H1 (cell line): Measurements from ENCODE around the gene DPM3. TPM values are rescaled to one million over a fixed set of nuclear protein-coding genes. Genes with fewer than 3 reads are reported as not detected.

Source experiments
- CTCF ChIA-PET: fragments of 300-600 bp; sonication (Branson Sonifier 250); formaldehyde crosslinking; loops from one replicate; lab custom pipeline; 2021; ENCODE audit not compliant: partially characterized antibody; lab: Charles Lee
- POLR2A ChIA-PET: fragments of 300-600 bp; sonication (Branson Sonifier 250); formaldehyde crosslinking; loops from one replicate; lab custom pipeline; 2021; ENCODE audit warnings: inconsistent platforms; ENCODE audit not compliant: partially characterized antibody; lab: Charles Lee
- DNase-seq, 2 experiments: peaks; one replicate each; pipeline versions ENCODE4 v3.0.0 to v3.0.0-alpha.2; 2010 to 2022; ENCODE audit warnings: low spot score in 2 of 2, low read depth in 1 of 2, mixed read lengths in 1 of 2
- FAIRE-seq: peaks from 2 replicates; lab custom pipeline; 2011; peaks lifted over from hg19 to GRCh38; lab: Jason Lieb, UNC
- H2AFZ ChIP-seq: 2 replicates; pipeline ENCODE4 v1.8.1; 2012; ENCODE audit warnings: low read length, inconsistent platforms
- H2AK5ac ChIP-seq: 2 replicates; pipeline ENCODE4 v1.6.1; 2013; ENCODE audit warnings: low read depth, low read length
- H2BK120ac ChIP-seq: replicated peaks from 2 replicates; pipeline ENCODE3; 2013; ENCODE audit warnings: low read depth, low read length, inconsistent platforms
- H2BK12ac ChIP-seq: 2 replicates; pipeline ENCODE4 v1.6.1; 2013; ENCODE audit warnings: low read depth, low read length
- H2BK15ac ChIP-seq: 2 replicates; pipeline ENCODE4 v1.6.1; 2013; ENCODE audit warnings: low read length
- H2BK20ac ChIP-seq: 2 replicates; pipeline ENCODE4 v1.6.1; 2013; ENCODE audit warnings: low read length
- H2BK5ac ChIP-seq: 2 replicates; pipeline ENCODE4 v1.6.1; 2013; ENCODE audit warnings: low read depth, low read length
- H3K14ac ChIP-seq: 2 replicates; pipeline ENCODE4 v1.6.1; 2013; ENCODE audit warnings: inconsistent platforms; ENCODE audit not compliant: insufficient read length
- H3K18ac ChIP-seq: 2 replicates; pipeline ENCODE4 v1.6.1; 2013; ENCODE audit warnings: low read length; ENCODE audit errors: extremely low read depth
- H3K23ac ChIP-seq: 2 replicates; pipeline ENCODE4 v1.6.1; 2013; ENCODE audit warnings: inconsistent platforms; ENCODE audit not compliant: insufficient read length
- H3K23me2 ChIP-seq: 2 replicates; pipeline ENCODE4 v1.6.1; 2013; ENCODE audit warnings: low read depth, low read length
- H3K27ac ChIP-seq: 2 replicates; pipeline ENCODE4 v1.6.1; 2011; ENCODE audit warnings: low read depth, low read length, inconsistent platforms
- H3K27me3 ChIP-seq, 4 experiments: replicated peaks in 1 of 4; 1 replicate in 1 of 4; 2 replicates in 3 of 4; pipeline versions ENCODE4 v1.6.1 to v1.8.1; 2011 to 2013; ENCODE audit warnings: low read length in 3 of 4, mild to moderate bottlenecking in 3 of 4, inconsistent platforms in 2 of 4, mixed read lengths in 2 of 4, moderate library complexity in 1 of 4; ENCODE audit not compliant: control insufficient read depth in 3 of 4, insufficient read depth in 3 of 4; ENCODE audit errors: extremely low read depth in 1 of 4
- H3K36me3 ChIP-seq, 4 experiments: 2 replicates each; pipeline versions ENCODE4 v1.6.1 to v1.8.1; 2011 to 2013; ENCODE audit warnings: mild to moderate bottlenecking in 4 of 4, low read length in 3 of 4, moderate library complexity in 2 of 4, control low read depth in 1 of 4, inconsistent platforms in 1 of 4; ENCODE audit not compliant: insufficient read depth in 4 of 4, control insufficient read depth in 2 of 4
- H3K4ac ChIP-seq: replicated peaks from 2 replicates; pipeline ENCODE3; 2013; ENCODE audit warnings: low read length, low read depth, mixed read lengths, inconsistent platforms; ENCODE audit not compliant: insufficient read length
- H3K4me1 ChIP-seq, 4 experiments: replicated peaks in 1 of 4; 1 replicate in 1 of 4; 2 replicates in 3 of 4; pipeline versions ENCODE4 v1.6.1 to v1.8.1; 2011 to 2013; ENCODE audit warnings: low read length in 3 of 4, inconsistent platforms in 2 of 4, mixed read lengths in 1 of 4; ENCODE audit not compliant: insufficient read depth in 4 of 4, control insufficient read depth in 3 of 4
- H3K4me2 ChIP-seq, 2 experiments: 2 replicates each; pipeline versions ENCODE4 v1.6.1 to v1.8.1; 2011 to 2013; ENCODE audit warnings: low read depth in 2 of 2, low read length in 2 of 2, control low read depth in 1 of 2, inconsistent platforms in 1 of 2, mild to moderate bottlenecking in 1 of 2; ENCODE audit not compliant: insufficient read depth in 1 of 2
- H3K4me3 ChIP-seq, 4 experiments: fragments of 200-600, 300-600 bp in 1 of 4; sonication (generic), shearing (Covaris generic), sonication (Bioruptor Twin) in 1 of 4; 2 replicates each; pipeline versions ENCODE4 v1.5.1 to v1.8.1; 2011 to 2016; ENCODE audit warnings: low read length in 4 of 4, low read depth in 3 of 4, control low read depth in 2 of 4, inconsistent platforms in 2 of 4, mild to moderate bottlenecking in 2 of 4, mixed read lengths in 1 of 4, moderate library complexity in 1 of 4; ENCODE audit not compliant: insufficient read depth in 2 of 4; ENCODE audit errors: extremely low read depth in 1 of 4
- H3K56ac ChIP-seq: replicated peaks from 2 replicates; pipeline ENCODE3; 2013; ENCODE audit warnings: low read depth, mild to moderate bottlenecking, mixed read lengths, low read length, inconsistent platforms; ENCODE audit not compliant: insufficient read length
- H3K79me1 ChIP-seq: 2 replicates; pipeline ENCODE4 v1.6.1; 2013; ENCODE audit warnings: low read depth, low read length, control low read depth
- H3K79me2 ChIP-seq, 2 experiments: 2 replicates each; pipeline versions ENCODE4 v1.6.1 to v1.8.1; 2012 to 2013; ENCODE audit warnings: low read length in 2 of 2, mild to moderate bottlenecking in 2 of 2, inconsistent platforms in 1 of 2; ENCODE audit not compliant: insufficient read depth in 2 of 2, control insufficient read depth in 1 of 2
- H3K9ac ChIP-seq, 4 experiments: replicated peaks in 1 of 4; 1 replicate in 1 of 4; 2 replicates in 3 of 4; pipeline versions ENCODE4 v1.6.1 to v1.8.1; 2011 to 2013; ENCODE audit warnings: low read depth in 3 of 4, low read length in 3 of 4, control low read depth in 2 of 4, mild to moderate bottlenecking in 2 of 4, moderate library complexity in 2 of 4, inconsistent platforms in 1 of 4; ENCODE audit errors: extremely low read depth in 1 of 4
- H3K9me3 ChIP-seq, 2 experiments: 2 replicates each; pipeline versions ENCODE4 v1.6.1 to v1.8.1; 2012 to 2013; ENCODE audit warnings: mild to moderate bottlenecking in 2 of 2, moderate library complexity in 2 of 2, control low read depth in 1 of 2, inconsistent platforms in 1 of 2, low read depth in 1 of 2, low read length in 1 of 2, mixed read lengths in 1 of 2; ENCODE audit not compliant: insufficient read depth in 2 of 2
- H4K20me1 ChIP-seq, 2 experiments: replicated peaks in 1 of 2; 2 replicates each; pipeline versions ENCODE3 to v1.8.1; 2011 to 2013; ENCODE audit warnings: inconsistent platforms in 2 of 2, low read length in 2 of 2, mild to moderate bottlenecking in 1 of 2; ENCODE audit not compliant: insufficient read depth in 2 of 2, control insufficient read depth in 1 of 2
- H4K5ac ChIP-seq: 2 replicates; pipeline ENCODE4 v1.6.1; 2013; ENCODE audit warnings: low read length, low read depth, mixed read lengths, inconsistent platforms; ENCODE audit not compliant: insufficient read length
- H4K8ac ChIP-seq: 2 replicates; pipeline ENCODE4 v1.8.0; 2013; ENCODE audit warnings: mild to moderate bottlenecking, moderate library complexity, low read length, inconsistent platforms; ENCODE audit not compliant: insufficient read depth; ENCODE audit errors: extremely low read depth
- H4K91ac ChIP-seq: replicated peaks from 2 replicates; pipeline ENCODE3; 2013; ENCODE audit warnings: low read length, mixed read lengths, inconsistent platforms; ENCODE audit not compliant: insufficient read length
- CHD2 ChIP-seq: IDR thresholded peaks from 2 replicates; pipeline ENCODE4 v1.6.1; 2012; ENCODE audit warnings: low read length, improper control_type of control experiment
- JUND ChIP-seq: IDR thresholded peaks from 2 replicates; pipeline ENCODE4 v1.6.1; 2011; ENCODE audit warnings: mild to moderate bottlenecking, improper control_type of control experiment, low read length
- SIN3A ChIP-seq, 2 experiments: IDR thresholded peaks in 1 of 2; conservative IDR thresholded peaks in 1 of 2; 2 replicates each; pipeline ENCODE4 v1.6.1; 2011 to 2012; ENCODE audit warnings: low read length in 2 of 2, improper control_type of control experiment in 1 of 2, low read depth in 1 of 2, mild to moderate bottlenecking in 1 of 2
- TCF12 ChIP-seq: IDR thresholded peaks from 2 replicates; pipeline ENCODE4 v1.6.1; 2011; ENCODE audit warnings: low read depth, mild to moderate bottlenecking, low read length
- ZNF274 ChIP-seq: IDR thresholded peaks from 2 replicates; pipeline ENCODE4 v1.7.0; 2012; ENCODE audit warnings: low read length, borderline replicate concordance; ENCODE audit errors: extremely low read depth
- WGBS, 2 experiments: shearing (Covaris generic) in 1 of 2; methylation state at CpG; one replicate each; pipeline versions ENCODE4 v1.1.6 to v1.1.7; 2013 to 2015; ENCODE audit warnings: low lambda C conversion rate in 2 of 2, mixed read lengths in 2 of 2, inconsistent platforms in 1 of 2, low coverage in 1 of 2, missing lambda C conversion rate in 1 of 2; ENCODE audit not compliant: insufficient replicate concordance in 2 of 2, insufficient coverage in 1 of 2, insufficient read length in 1 of 2; ENCODE audit errors: extremely low coverage in 1 of 2, missing lambda C conversion rate in 1 of 2; 5-methylcytosine and 5-hydroxymethylcytosine counted together
- polyA plus RNA-seq, 7 experiments: library from polyadenylated mRNA; depleted of rRNA in 3 of 7; stranded (reverse) in 5 of 7; unstranded in 2 of 7; fragments of >200 nt in 5 of 7; fragments of 200-250 nt in 2 of 7; gene quantifications; 1 replicate in 5 of 7; 2 replicates in 1 of 7; 4 replicates in 1 of 7; pipeline versions ENCODE4 v1.2.1 to v1.2.3, GENCODE V29; 2011 to 2013; ENCODE audit warnings: missing spikeins in 2 of 7, mixed read lengths in 2 of 7
- total RNA-seq: library from RNA; stranded (reverse); fragmentation: NEBNext Ultra II Directional; extraction: Animal tissue kit (Norgen Biotek cat#: 25700); gene quantifications from 2 replicates; pipeline ENCODE4 v1.2.1, GENCODE V29; 2021

The DPM3 gene
- total and polyA plus RNA-seq, 2 of the 8 experiments (the other 6 are each of a cell fraction or from before 2014, with no cell fraction given): 44.8 to 227 TPM

DNA sequence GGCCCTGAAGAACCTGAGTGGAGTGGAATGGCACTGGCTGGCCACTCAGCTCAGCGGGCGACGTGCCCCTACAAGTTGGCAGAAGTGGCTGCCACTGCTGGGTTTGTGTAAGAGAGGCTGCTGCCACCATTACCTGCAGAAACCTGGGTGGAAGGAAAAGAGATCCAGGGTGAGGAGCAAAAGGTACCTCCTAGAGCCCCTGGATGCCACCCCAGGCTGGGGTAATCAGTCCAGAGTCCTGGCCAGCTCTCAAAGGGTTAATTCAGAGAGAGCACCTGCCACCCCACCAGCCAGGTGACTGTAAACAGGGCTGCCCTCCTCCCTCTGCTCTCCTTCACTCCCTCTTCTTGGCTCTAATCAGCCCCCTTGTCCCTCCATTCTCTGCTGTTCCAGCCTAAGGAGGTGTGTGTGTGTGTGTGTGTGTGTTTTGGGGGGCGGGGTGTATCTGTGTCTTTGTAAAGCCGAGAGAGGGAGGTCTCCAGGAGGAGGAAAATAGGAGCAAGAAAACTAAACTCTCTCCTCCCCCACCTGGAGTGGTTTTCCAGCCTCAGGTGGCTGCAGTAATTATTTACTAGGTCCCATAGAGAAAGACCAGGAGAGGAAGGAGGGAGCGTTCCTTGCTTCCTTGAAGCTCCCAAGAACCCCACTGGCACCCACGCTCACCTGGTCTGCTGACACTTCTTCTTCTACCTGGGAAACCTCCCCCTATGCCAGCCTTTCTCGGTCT lies 45.9 kb upstream of the DPM3 start:
- no peak overlapping the region for H2BK120ac ChIP-seq
- H3K9me3 ChIP-seq: no peaks in the 10 kb centered on the region
- peak overlapping the region; percentile 39; the same call in 1 of the 2 replicates for H2AK5ac ChIP-seq
- H3K4me2 ChIP-seq: peak overlapping the region; percentile 36 to 54; a peak in 2 of 4 replicates
- no peaks in the 10 kb centered on the region for H3K27me3 ChIP-seq
- POLR2A ChIA-PET: interaction anchor here (0.8 to 20.5 kb wide), 7 partner anchors 8 to 216 kb away, joined by 3 to 512 read pairs (median 3); partner anchors contain the start of genes KRTCAP2, MTX1, SHC1 and THBS3
- H2AFZ ChIP-seq: no peak overlapping the region
- H3K4me3 ChIP-seq: peak overlapping the region in 1 of 4 experiments; percentile 10; a peak in 2 of 8 replicates
- no peak overlapping the region; a peak in 2 of 7 replicates for H3K9ac ChIP-seq
- TF ChIP-seq SIN3A (conservative IDR thresholded peaks at IDR 0.05 in 1 of 2, IDR thresholded peaks at IDR 0.05 in 1 of 2; ENCODE audit: low read depth in 1 of 2, low read length in 2 of 2): 0 out of 4 replicates have a peak, but pooled peaks of 1 of the 2 experiments have one; percentile 52
- TF ChIP-seq TCF12: no peak
- no peak for TF ChIP-seq ZNF274
- TF ChIP-seq JUND: no peak
- no peak for TF ChIP-seq CHD2
- no peak overlapping the region for H3K14ac ChIP-seq
- peak overlapping the region; percentile 48; the same call in 1 of the 2 replicates for H2BK20ac ChIP-seq
- H3K18ac ChIP-seq: peak overlapping the region; percentile 71
- no peak overlapping the region for H4K5ac ChIP-seq
- no peak overlapping the region for H3K4ac ChIP-seq
- 0 out of 2 replicates have a peak overlapping the region, but pooled peaks have one; percentile 7 for H2BK5ac ChIP-seq
- no peak overlapping the region for H3K56ac ChIP-seq
- H3K4me1 ChIP-seq: peaks cover 4 to 20% (median 11%) of the 10 kb centered on the region in 4 experiments
- no peaks in the 10 kb centered on the region for H4K20me1 ChIP-seq
- 73% methylated on average over 8 of the region's 8 CpGs; no CpG with 5 or more reads in 1 of the 2 experiments for WGBS, 2 experiments
- no peak overlapping the region; the same call in 1 of the 2 replicates for H3K27ac ChIP-seq
- FAIRE-seq: no peak
- no peaks in the 10 kb centered on the region; the same call in 1 of the 2 replicates for H3K23me2 ChIP-seq
- no peaks in the 10 kb centered on the region for H3K79me1 ChIP-seq
- H4K91ac ChIP-seq: no peak overlapping the region
- H2BK15ac ChIP-seq: no peak overlapping the region
- peak in 1 of 2 experiments; percentile 58 for DNase-seq
- H4K8ac ChIP-seq: no peak overlapping the region
- H3K79me2 ChIP-seq: no peaks in the 10 kb centered on the region
- H3K23ac ChIP-seq: no peak overlapping the region
- CTCF ChIA-PET: interaction anchor here (0.7 to 6.1 kb wide), 7 partner anchors 8 to 142 kb away, joined by 3 to 38 read pairs (median 5); partner anchors contain the start of gene KRTCAP2
- H3K36me3 ChIP-seq: peaks cover 0 to 12% (median 6%) of the 10 kb centered on the region in 4 experiments; a peak in 5 of 8 replicates
- peak overlapping the region; percentile 39; the same call in 1 of the 2 replicates for H2BK12ac ChIP-seq
